Effector memory CD8-positive, alpha-beta T cell (primary cell): ENCODE data around the gene GPR65.

Experiments
- ATAC-seq: fragments of 150-1000 bp; cut with Tn5 transposase; replicated peaks from 2 replicates; pipeline ENCODE4 v1.10.0; 2021; ENCODE audit warnings: mild to moderate bottlenecking, moderate library complexity
- DNase-seq, 3 experiments: peaks; one replicate each; pipeline ENCODE4 v3.0.0; 2021
- H3K27ac Mint-ChIP-seq, 2 donors: one replicate each; pipeline ENCODE4 v1.8.0; 2022; ENCODE audit warnings: mild to moderate bottlenecking in 2 of 2, mixed read lengths in 2 of 2, moderate library complexity in 2 of 2
- H3K27me3 Mint-ChIP-seq, 2 donors: one replicate each; pipeline ENCODE4 v1.8.0; 2022; ENCODE audit warnings: mixed read lengths in 2 of 2
- H3K36me3 Mint-ChIP-seq: one replicate; pipeline ENCODE4 v1.8.0; 2022; ENCODE audit warnings: mild to moderate bottlenecking, moderate library complexity, mixed read lengths; ENCODE audit not compliant: insufficient read depth
- H3K4me1 Mint-ChIP-seq, 2 donors: one replicate each; pipeline ENCODE4 v1.8.0; 2022; ENCODE audit warnings: low read depth in 2 of 2, mixed read lengths in 2 of 2
- H3K4me3 Mint-ChIP-seq, 2 donors: one replicate each; pipeline ENCODE4 v1.8.0; 2022; ENCODE audit warnings: mild to moderate bottlenecking in 2 of 2, mixed read lengths in 2 of 2, moderate library complexity in 2 of 2
- H3K9me3 Mint-ChIP-seq, 2 donors: one replicate each; pipeline ENCODE4 v1.8.0; 2022; ENCODE audit warnings: mixed read lengths in 2 of 2

The GPR65 gene

GRCh38 chr14:88063811-88064210 is 58.9 kb downstream of the GPR65 start:
- Mint-ChIP-seq H3K4me3 (no peak overlapping the region), H3K4me1 (peaks cover 0 to 2% of the 10 kb centered on the region in 2 donors), H3K36me3 (no peaks in the 10 kb centered on the region), H3K9me3 (no peaks in the 10 kb centered on the region), H3K27me3 (no peaks in the 10 kb centered on the region), H3K27ac (no peak overlapping the region)
- DNase-seq (no peak), ATAC-seq (no peak)
